K562 (cell line): ENCODE data around the gene SLC2A4. TPM values are rescaled to one million over a fixed set of nuclear protein-coding genes. Genes with fewer than 3 reads are reported as not detected.

ENCODE experiments used
- EGR1 ChIP-seq: fragments of 450-650 bp; conservative IDR thresholded peaks from 2 replicates; pipeline ENCODE4 v1.6.1; 2017; ENCODE audit warnings: mild to moderate bottlenecking
- KDM2B ChIP-seq: fragments of 250-450 bp; sonication (Bioruptor Pico); IDR thresholded peaks from 2 replicates; pipeline ENCODE4 v1.8.0; 2021; ENCODE audit warnings: mild to moderate bottlenecking, moderate library complexity
- MED1 ChIP-seq: sonication (generic); formaldehyde crosslinking; IDR thresholded peaks from 2 replicates; pipeline ENCODE4 v1.8.1; 2023; ENCODE audit warnings: missing genetic modification reagents, borderline replicate concordance
- MXD1 ChIP-seq: fragments of 250-450 bp; sonication (Bioruptor Pico); IDR thresholded peaks from 2 replicates; pipeline ENCODE4 v1.8.0; 2021; ENCODE audit warnings: borderline replicate concordance, mild to moderate bottlenecking, moderate library complexity; ENCODE audit not compliant: poor library complexity, severe bottlenecking
- MXI1 ChIP-seq: IDR thresholded peaks from 2 replicates; pipeline ENCODE4 v1.6.1; 2011; ENCODE audit warnings: low read depth, mild to moderate bottlenecking, improper control_type of control experiment, low read length
- NELFE ChIP-seq: IDR thresholded peaks from 2 replicates; pipeline ENCODE4 v1.6.1; 2011; ENCODE audit warnings: mild to moderate bottlenecking; ENCODE audit not compliant: insufficient read depth, insufficient read length
- NFE2L1 ChIP-seq: fragments of 450-650 bp; IDR thresholded peaks from 2 replicates; pipeline ENCODE4 v1.6.1; 2016; ENCODE audit warnings: missing genetic modification characterization, low read depth, mild to moderate bottlenecking, missing compliant biosample characterization, moderate library complexity, borderline replicate concordance
- RNF2 ChIP-seq: sonication (generic); IDR thresholded peaks from 2 replicates; pipeline ENCODE4 v1.6.1; 2016
- TFAP4 ChIP-seq: sonication (generic); formaldehyde crosslinking; IDR thresholded peaks from 2 replicates; pipeline ENCODE4 v1.8.0; 2022; ENCODE audit warnings: missing genetic modification reagents, mild to moderate bottlenecking, moderate library complexity, borderline replicate concordance
- U2AF1 ChIP-seq: fragments of 200-400 bp; formaldehyde crosslinking; optimal IDR thresholded peaks from 2 replicates; pipeline ENCODE3; 2017; ENCODE audit warnings: mild to moderate bottlenecking, low read depth, low read length, moderate library complexity
- ZBTB1 ChIP-seq: sonication (generic); formaldehyde crosslinking; IDR thresholded peaks from 2 replicates; pipeline ENCODE4 v1.8.1; 2023; ENCODE audit warnings: missing genetic modification reagents, low read depth, mild to moderate bottlenecking, borderline replicate concordance
- ZNF699 ChIP-seq: fragments of 250-450 bp; sonication (Bioruptor Pico); IDR thresholded peaks from 2 replicates; pipeline ENCODE4 v1.8.0; 2021; ENCODE audit warnings: mild to moderate bottlenecking, moderate library complexity; ENCODE audit not compliant: insufficient replicate concordance
- polyA plus RNA-seq, 8 experiments: library from polyadenylated mRNA; depleted of rRNA in 4 of 8; stranded (reverse) in 5 of 8; unstranded in 3 of 8; fragments of >200 nt; fragmentation: Nextera tagmentation in 2 of 8; fragmentation: Illumina TruSeq in 1 of 8; extraction: Ambion mirVana in 2 of 8; extraction: Trizol in 1 of 8; gene quantifications; 2 replicates each; pipeline versions ENCODE4 v1.2.1 to v1.2.3, GENCODE V29; 2011 to 2014; ENCODE audit warnings: inconsistent platforms in 1 of 8, missing spikeins in 1 of 8
- total RNA-seq, 7 experiments: library from RNA; depleted of rRNA in 6 of 7; stranded (reverse); fragments of >200 nt in 6 of 7; fragmentation: Illumina TruSeq in 2 of 7; extraction: Trizol in 2 of 7; gene quantifications; 2 replicates each; pipeline versions ENCODE4 v1.2.1 to v1.2.3, GENCODE V29; 2011 to 2021; ENCODE audit warnings: low replicate concordance in 1 of 7
- TF ChIP-seq, protein P1 (sequence below): fragments of 450-650 bp; IDR thresholded peaks from 2 replicates; pipeline ENCODE4 v1.6.1; 2017; ENCODE audit warnings: antibody characterized with exemption, mild to moderate bottlenecking

SLC2A4 gene
- total and polyA plus RNA-seq, 9 of the 15 experiments (the other 6 are each of a cell fraction or from before 2014, with no cell fraction given), result 0.74 to 3.5 (median 1.6) TPM

GRCh38 chr17:7306911-7307685 is 25.6 kb downstream of the SLC2A4 start, which contains the start of gene EIF5A (continued):
- no peak for TF ChIP-seq NFE2L1 (tag)
- no peak for TF ChIP-seq MXD1 (CRISPR knock-in tag)
- TF ChIP-seq MED1 (CRISPR knock-in tag), result no peak
- no peak for TF ChIP-seq U2AF1
- no peak for TF ChIP-seq ZNF699
- peak; percentile 100 for TF ChIP-seq EGR1
- TF ChIP-seq KDM2B, result no peak
- TF ChIP-seq TFAP4, result peak; percentile 64; the same call in 1 of the 2 replicates
- no peak for TF ChIP-seq NELFE
- TF ChIP-seq ZBTB1 (CRISPR knock-in tag), result peak; percentile 77; the same call in 1 of the 2 replicates
- peak; percentile 50; the same call in 1 of the 2 replicates for TF ChIP-seq MXI1
- TF ChIP-seq, protein P1, sequence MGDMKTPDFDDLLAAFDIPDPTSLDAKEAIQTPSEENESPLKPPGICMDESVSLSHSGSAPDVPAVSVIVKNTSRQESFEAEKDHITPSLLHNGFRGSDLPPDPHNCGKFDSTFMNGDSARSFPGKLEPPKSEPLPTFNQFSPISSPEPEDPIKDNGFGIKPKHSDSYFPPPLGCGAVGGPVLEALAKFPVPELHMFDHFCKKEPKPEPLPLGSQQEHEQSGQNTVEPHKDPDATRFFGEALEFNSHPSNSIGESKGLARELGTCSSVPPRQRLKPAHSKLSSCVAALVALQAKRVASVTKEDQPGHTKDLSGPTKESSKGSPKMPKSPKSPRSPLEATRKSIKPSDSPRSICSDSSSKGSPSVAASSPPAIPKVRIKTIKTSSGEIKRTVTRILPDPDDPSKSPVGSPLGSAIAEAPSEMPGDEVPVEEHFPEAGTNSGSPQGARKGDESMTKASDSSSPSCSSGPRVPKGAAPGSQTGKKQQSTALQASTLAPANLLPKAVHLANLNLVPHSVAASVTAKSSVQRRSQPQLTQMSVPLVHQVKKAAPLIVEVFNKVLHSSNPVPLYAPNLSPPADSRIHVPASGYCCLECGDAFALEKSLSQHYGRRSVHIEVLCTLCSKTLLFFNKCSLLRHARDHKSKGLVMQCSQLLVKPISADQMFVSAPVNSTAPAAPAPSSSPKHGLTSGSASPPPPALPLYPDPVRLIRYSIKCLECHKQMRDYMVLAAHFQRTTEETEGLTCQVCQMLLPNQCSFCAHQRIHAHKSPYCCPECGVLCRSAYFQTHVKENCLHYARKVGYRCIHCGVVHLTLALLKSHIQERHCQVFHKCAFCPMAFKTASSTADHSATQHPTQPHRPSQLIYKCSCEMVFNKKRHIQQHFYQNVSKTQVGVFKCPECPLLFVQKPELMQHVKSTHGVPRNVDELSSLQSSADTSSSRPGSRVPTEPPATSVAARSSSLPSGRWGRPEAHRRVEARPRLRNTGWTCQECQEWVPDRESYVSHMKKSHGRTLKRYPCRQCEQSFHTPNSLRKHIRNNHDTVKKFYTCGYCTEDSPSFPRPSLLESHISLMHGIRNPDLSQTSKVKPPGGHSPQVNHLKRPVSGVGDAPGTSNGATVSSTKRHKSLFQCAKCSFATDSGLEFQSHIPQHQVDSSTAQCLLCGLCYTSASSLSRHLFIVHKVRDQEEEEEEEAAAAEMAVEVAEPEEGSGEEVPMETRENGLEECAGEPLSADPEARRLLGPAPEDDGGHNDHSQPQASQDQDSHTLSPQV, result no peak
- TF ChIP-seq RNF2, result no peak
